ENCODE data around the gene KRT8.

GRCh38 chr12:52921488-52922165 lies 16.8 kb upstream of the KRT8 start:
- TF ChIP-seq ARNTL (CRISPR knock-in tag; IDR thresholded peaks at IDR 0.05; ENCODE audit: borderline replicate concordance, low read depth) = no peak
- TF ChIP-seq CSDC2 (CRISPR knock-in tag; IDR thresholded peaks at IDR 0.05) = no peak
- TF ChIP-seq, protein P1, sequence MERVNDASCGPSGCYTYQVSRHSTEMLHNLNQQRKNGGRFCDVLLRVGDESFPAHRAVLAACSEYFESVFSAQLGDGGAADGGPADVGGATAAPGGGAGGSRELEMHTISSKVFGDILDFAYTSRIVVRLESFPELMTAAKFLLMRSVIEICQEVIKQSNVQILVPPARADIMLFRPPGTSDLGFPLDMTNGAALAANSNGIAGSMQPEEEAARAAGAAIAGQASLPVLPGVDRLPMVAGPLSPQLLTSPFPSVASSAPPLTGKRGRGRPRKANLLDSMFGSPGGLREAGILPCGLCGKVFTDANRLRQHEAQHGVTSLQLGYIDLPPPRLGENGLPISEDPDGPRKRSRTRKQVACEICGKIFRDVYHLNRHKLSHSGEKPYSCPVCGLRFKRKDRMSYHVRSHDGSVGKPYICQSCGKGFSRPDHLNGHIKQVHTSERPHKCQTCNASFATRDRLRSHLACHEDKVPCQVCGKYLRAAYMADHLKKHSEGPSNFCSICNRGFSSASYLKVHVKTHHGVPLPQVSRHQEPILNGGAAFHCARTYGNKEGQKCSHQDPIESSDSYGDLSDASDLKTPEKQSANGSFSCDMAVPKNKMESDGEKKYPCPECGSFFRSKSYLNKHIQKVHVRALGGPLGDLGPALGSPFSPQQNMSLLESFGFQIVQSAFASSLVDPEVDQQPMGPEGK (CRISPR knock-in tag; IDR thresholded peaks at IDR 0.05; ENCODE audit: borderline replicate concordance) = no peak
- TF ChIP-seq ZFP3 (CRISPR knock-in tag; IDR thresholded peaks at IDR 0.05) = no peak
- no peak for TF ChIP-seq RARB (CRISPR knock-in tag; IDR thresholded peaks at IDR 0.05)
- no peak for TF ChIP-seq ZC3H10 (CRISPR knock-in tag; IDR thresholded peaks at IDR 0.05)
- TF ChIP-seq, protein P2, sequence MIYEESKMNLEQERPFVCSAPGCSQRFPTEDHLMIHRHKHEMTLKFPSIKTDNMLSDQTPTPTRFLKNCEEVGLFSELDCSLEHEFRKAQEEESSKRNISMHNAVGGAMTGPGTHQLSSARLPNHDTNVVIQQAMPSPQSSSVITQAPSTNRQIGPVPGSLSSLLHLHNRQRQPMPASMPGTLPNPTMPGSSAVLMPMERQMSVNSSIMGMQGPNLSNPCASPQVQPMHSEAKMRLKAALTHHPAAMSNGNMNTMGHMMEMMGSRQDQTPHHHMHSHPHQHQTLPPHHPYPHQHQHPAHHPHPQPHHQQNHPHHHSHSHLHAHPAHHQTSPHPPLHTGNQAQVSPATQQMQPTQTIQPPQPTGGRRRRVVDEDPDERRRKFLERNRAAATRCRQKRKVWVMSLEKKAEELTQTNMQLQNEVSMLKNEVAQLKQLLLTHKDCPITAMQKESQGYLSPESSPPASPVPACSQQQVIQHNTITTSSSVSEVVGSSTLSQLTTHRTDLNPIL (CRISPR knock-in tag; IDR thresholded peaks at IDR 0.05; ENCODE audit: low read depth) = no peak
- no peak for TF ChIP-seq ZNF70 (CRISPR knock-in tag; IDR thresholded peaks at IDR 0.05)
- no peak for TF ChIP-seq ZNF565 (CRISPR knock-in tag; conservative IDR thresholded peaks at IDR 0.05; ENCODE audit: low read depth)
- no peak for TF ChIP-seq ZFP30 (CRISPR knock-in tag; IDR thresholded peaks at IDR 0.05)
- no peak for TF ChIP-seq ZNF8 (CRISPR knock-in tag; IDR thresholded peaks at IDR 0.05)
- TF ChIP-seq POU6F1 (CRISPR knock-in tag; IDR thresholded peaks at IDR 0.05; ENCODE audit: borderline replicate concordance, low read depth) = no peak
